ENCODE data around the gene BCOR.

The BCOR gene

DNA sequence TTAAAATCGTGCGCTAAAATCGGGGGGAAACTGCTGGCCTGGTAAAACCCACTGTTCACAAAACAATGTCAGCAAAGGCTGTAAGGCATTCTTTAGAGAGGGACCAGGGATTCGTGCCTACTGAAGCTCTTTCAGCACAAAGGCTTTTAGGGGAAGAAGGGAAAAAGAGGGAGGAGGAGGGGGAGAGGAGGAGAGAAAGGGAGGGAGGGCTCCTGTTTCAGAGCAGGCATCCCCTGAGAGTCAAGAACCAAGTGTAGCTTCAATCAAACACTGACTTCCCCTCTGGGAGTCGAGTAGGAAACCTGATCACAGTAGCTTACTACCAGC lies 9.5 kb downstream of the BCOR start:
- H3K4me3 ChIP-seq (replicated peaks; ENCODE audit: low read depth, low read length), result no peak overlapping the region
- TF ChIP-seq, protein P1, sequence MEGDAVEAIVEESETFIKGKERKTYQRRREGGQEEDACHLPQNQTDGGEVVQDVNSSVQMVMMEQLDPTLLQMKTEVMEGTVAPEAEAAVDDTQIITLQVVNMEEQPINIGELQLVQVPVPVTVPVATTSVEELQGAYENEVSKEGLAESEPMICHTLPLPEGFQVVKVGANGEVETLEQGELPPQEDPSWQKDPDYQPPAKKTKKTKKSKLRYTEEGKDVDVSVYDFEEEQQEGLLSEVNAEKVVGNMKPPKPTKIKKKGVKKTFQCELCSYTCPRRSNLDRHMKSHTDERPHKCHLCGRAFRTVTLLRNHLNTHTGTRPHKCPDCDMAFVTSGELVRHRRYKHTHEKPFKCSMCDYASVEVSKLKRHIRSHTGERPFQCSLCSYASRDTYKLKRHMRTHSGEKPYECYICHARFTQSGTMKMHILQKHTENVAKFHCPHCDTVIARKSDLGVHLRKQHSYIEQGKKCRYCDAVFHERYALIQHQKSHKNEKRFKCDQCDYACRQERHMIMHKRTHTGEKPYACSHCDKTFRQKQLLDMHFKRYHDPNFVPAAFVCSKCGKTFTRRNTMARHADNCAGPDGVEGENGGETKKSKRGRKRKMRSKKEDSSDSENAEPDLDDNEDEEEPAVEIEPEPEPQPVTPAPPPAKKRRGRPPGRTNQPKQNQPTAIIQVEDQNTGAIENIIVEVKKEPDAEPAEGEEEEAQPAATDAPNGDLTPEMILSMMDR (IDR thresholded peaks at IDR 0.05; ENCODE audit: low read length, missing control alignments), result no peak
- DNase-seq (ENCODE audit: low read depth), result no peak

DNA sequence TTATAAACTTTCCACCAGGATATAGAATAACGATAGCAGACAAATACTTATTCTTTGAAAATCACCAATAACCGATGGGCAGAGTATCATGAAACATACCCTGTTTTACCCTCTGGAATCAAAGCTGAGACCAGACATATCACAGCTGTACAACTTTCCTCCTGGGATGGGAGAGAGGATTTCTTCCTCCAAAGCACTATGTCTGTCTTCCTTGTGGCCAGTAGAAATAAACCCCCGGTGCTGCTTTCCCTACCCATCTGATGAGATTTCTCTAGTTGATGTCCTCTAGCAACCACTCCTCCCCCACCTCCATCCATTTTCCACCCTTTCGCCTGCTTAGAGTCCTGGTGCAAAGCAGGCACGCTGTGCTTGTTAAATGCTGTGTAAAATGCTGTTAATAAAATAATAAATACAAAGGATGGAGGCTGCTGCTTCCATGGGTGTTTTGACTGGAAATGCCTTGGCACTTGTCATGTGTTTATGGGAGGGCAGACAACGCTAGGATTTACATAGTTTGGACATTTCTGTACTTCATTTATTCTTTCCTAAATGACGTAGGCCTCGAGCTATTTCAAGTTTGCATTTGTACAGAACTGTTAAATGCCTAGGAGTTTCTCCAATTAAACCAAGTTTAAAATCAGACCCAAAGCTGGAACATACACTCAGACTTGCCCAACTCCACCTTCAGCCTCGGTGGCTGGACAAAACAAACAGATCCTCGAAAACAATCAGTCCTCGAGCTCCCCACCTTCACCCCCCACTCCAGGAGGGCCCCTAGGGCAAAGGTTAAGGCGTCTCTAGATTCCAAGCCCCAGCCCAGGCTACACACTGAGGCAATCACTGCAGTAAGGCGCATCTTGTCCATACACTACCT lies 10.1 kb downstream of the BCOR start:
- DNase-seq (ENCODE audit: low read depth), result no peak
- H3K4me3 ChIP-seq (replicated peaks; ENCODE audit: low read depth, low read length), result no peak overlapping the region
- TF ChIP-seq, protein P1 (IDR thresholded peaks at IDR 0.05; ENCODE audit: low read length, missing control alignments), result no peak

DNA sequence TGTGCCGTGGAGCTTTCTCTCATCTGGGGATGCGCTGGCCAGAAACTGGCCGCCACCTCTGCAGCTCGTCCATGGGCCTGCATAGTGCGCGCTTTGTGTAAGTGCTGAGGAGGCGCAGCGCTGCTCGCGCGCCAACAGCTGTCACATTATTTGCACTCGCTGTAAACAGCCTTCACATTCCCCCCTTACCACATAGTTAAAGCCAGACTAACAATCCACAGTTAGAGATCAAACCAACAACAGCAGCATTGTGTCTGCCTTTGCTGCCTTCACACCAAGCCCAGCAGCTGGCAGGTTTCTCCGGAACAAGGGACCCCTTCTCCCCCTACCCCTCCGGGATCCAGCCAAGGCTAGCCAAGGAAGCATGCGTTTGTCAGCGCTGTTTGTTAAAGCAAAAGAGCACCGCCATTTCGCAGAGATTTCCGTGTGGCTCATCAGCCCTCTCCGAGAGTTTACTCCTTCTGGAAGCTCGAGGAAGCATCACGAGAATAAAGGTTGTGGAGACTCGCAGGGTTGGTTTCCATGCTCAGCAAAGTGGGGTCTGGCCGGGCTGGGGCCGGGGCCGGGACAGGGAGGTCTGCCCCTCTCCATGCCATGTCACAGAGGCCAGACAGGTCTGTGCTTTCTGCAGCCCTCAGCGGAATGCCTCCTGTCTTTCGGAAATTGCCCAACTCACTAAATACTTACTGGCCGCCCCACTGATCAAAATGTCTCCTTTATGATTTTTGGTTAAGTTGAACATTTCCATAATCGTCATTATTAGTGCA lies 11.0 kb downstream of the BCOR start:
- TF ChIP-seq, protein P1 (IDR thresholded peaks at IDR 0.05; ENCODE audit: low read length, missing control alignments), result no peak
- H3K4me3 ChIP-seq (replicated peaks; ENCODE audit: low read depth, low read length), result no peak overlapping the region
- DNase-seq (ENCODE audit: low read depth), result no peak

DNA sequence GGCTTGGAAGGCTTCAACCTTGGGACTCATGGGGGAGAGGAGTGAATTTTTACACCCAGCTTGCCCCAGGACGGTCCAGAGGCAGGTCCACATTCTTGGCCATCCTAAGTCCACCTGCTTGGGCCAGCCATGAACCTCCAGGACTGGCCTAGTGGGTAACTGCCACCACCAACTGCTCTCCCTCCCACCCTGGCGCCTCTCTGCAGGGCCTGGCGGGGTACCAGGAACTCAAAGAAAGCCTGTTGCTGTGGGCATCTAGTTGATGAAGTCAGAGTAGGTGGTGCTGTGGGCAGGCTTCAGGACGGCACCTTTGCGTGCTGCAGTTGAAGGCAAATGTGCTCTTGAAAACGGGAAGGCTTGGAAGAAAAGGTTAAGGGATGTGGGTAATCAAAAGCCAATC lies 12.0 kb downstream of the BCOR start:
- no peak overlapping the region for H3K4me3 ChIP-seq (replicated peaks; ENCODE audit: low read depth, low read length)
- DNase-seq (ENCODE audit: low read depth), result no peak
- TF ChIP-seq, protein P1 (IDR thresholded peaks at IDR 0.05; ENCODE audit: low read length, missing control alignments), result no peak

DNA sequence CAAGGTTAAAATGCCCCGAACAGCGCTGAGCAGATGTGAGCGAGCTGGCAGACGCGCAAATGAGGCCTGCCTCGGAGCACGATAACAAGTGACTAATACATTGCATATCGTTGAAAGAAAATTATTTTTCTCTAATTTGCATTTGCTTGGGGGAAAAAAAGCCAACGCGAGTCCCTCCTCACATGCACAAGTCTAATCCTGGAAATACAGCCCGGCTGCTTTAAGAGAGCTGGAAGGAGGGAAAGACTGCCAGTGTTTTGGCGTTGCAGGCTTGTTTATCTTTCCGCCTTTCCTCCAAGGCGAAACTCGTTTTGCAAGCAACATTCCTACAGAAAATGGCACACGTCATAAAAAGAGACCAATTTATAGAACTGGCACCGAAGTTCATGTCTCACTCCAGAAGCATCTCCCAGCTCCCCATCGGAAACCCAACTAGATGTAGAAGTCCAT lies 12.6 kb downstream of the BCOR start:
- TF ChIP-seq, protein P1 (IDR thresholded peaks at IDR 0.05; ENCODE audit: low read length, missing control alignments), result no peak
- H3K4me3 ChIP-seq (replicated peaks; ENCODE audit: low read depth, low read length), result no peak overlapping the region
- DNase-seq (ENCODE audit: low read depth), result peak; percentile 89

DNA sequence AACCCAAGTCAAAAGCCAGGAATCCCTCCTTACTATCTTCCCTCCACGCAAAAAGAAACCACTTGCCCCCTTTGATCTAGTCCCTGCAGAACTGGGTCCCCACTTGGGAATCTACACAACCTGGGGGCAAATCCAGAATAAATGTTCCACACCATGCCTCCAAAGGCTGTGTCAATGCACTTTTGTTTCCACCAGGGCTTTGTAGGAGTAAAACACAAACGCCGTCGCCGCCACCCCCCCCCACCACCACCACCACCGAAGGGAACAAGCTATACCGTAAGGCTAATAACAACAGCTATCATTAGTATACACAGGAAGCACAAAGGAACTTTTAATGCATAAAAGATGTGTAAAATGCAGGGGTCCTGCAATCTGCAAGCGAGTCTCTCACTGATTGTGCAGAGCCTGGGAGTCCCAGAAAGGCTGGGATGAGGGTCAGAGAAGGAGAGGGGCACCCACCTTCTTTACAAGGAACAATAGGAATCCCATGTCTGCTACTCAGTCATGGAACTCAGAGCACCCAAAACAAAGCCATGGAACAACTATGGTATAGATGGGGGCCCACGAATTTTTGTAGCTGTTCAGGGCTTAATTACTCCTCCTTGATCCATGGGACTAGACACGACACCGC lies 13.2 kb downstream of the BCOR start:
- DNase-seq (ENCODE audit: low read depth), result no peak
- TF ChIP-seq, protein P1 (IDR thresholded peaks at IDR 0.05; ENCODE audit: low read length, missing control alignments), result no peak

More for the DNA sequence above, 13.2 kb downstream of the BCOR start:
- no peak overlapping the region for H3K4me3 ChIP-seq (replicated peaks; ENCODE audit: low read depth, low read length)
